Loucy (cell line): ENCODE results near the gene CCDC102B.

Experiments used
- H2AFZ ChIP-seq: fragments of 200-600 bp; sonication (generic); 2 replicates; pipeline ENCODE4 v1.6.0; 2016; ENCODE audit warnings: antibody characterized with exemption, mild to moderate bottlenecking, low read length, moderate library complexity
- H3F3A ChIP-seq: fragments of 200-600 bp; 2 replicates; pipeline ENCODE4 v1.6.0; 2016; ENCODE audit warnings: antibody characterized with exemption, low read depth, mild to moderate bottlenecking
- H3K27me3 ChIP-seq: fragments of 200-600 bp; sonication (generic); 2 replicates; pipeline ENCODE4 v1.6.1; 2014; ENCODE audit warnings: low read length, mild to moderate bottlenecking; ENCODE audit not compliant: insufficient read depth, poor library complexity, severe bottlenecking
- H3K36me3 ChIP-seq: fragments of 200-600 bp; sonication (generic); 2 replicates; pipeline ENCODE4 v1.6.1; 2016; ENCODE audit warnings: low read length; ENCODE audit not compliant: insufficient read depth
- H3K4me1 ChIP-seq: fragments of 200-600 bp; sonication (generic); 2 replicates; pipeline ENCODE4 v1.5.1; 2014; ENCODE audit warnings: low read length, mild to moderate bottlenecking; ENCODE audit not compliant: insufficient read depth, poor library complexity, severe bottlenecking
- H3K4me2 ChIP-seq: fragments of 200-600 bp; sonication (generic); 2 replicates; pipeline ENCODE4 v1.6.0; 2014; ENCODE audit warnings: antibody characterized with exemption, low read length, low read depth, mild to moderate bottlenecking; ENCODE audit not compliant: poor library complexity, severe bottlenecking
- H3K4me3 ChIP-seq: fragments of 200-600 bp; sonication (generic); 2 replicates; pipeline ENCODE4 v1.5.1; 2014; ENCODE audit warnings: low read length, mild to moderate bottlenecking, mixed read lengths; ENCODE audit not compliant: poor library complexity, severe bottlenecking
- H3K79me2 ChIP-seq: fragments of 200-600 bp; sonication (generic); 2 replicates; pipeline ENCODE4 v1.6.1; 2014; ENCODE audit warnings: low read length; ENCODE audit not compliant: insufficient read depth
- H3K9ac ChIP-seq: fragments of 200-600 bp; sonication (generic); 2 replicates; pipeline ENCODE4 v1.6.0; 2014; ENCODE audit warnings: mild to moderate bottlenecking, low read depth, low read length, moderate library complexity; ENCODE audit not compliant: poor library complexity, severe bottlenecking
- H3K9me2 ChIP-seq: fragments of 200-600 bp; sonication (generic); replicated peaks from 2 replicates; pipeline ENCODE4 v1.6.1; 2016; ENCODE audit warnings: low read depth, low read length, mixed read lengths
- H3K9me3 ChIP-seq: fragments of 200-600 bp; sonication (generic); 2 replicates; pipeline ENCODE4 v1.6.1; 2014; ENCODE audit warnings: mild to moderate bottlenecking, antibody characterized with exemption, low read length, low read depth; ENCODE audit not compliant: insufficient read depth
- H4K20me1 ChIP-seq: fragments of 200-600 bp; sonication (generic); 2 replicates; pipeline ENCODE4 v1.6.0; 2014; ENCODE audit warnings: antibody characterized with exemption, low read length, mild to moderate bottlenecking; ENCODE audit not compliant: insufficient read depth, poor library complexity, severe bottlenecking
- EZH2phosphoT487 ChIP-seq: fragments of 200-600 bp; IDR thresholded peaks from 2 replicates; pipeline ENCODE4 v1.6.1; 2018; ENCODE audit warnings: antibody characterized with exemption, mild to moderate bottlenecking, moderate library complexity, borderline replicate concordance
- TF ChIP-seq, protein P1 (sequence below): fragments of 200-600 bp; sonication (generic); conservative IDR thresholded peaks from 2 replicates; pipeline ENCODE4 v1.5.1; 2014; ENCODE audit warnings: mild to moderate bottlenecking, antibody characterized with exemption, low read length

The CCDC102B gene

DNA sequence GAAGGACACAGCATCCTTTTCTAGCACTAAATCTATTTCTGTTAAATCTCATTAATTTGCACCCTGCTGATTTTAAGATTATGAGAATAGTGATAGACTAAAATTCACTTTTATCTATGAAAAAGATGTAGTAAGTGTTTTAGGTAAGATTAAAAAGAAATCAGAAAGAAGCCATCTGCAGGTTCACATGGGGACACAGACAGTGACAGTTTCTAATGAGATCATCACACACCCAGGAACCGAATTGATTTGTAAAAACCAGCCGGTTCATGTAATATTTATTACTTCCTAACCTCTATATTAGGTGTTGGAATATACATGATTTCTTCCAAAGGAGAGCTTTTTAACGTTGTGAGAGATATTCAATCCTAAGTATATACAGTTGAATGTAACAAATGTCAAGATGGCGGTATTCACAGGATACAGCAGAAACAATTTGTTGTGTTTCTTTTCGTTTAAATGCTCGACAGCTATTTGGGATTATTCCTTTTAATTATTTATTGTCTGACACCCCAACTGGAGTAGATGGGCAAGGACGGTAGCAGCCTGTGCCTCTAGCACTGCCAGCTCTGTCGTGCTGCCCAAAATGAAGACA is 223.4 kb downstream of the CCDC102B start:
- Histone ChIP-seq H3F3A (no peaks in the 10 kb centered on the region), H4K20me1 (no peaks in the 10 kb centered on the region), H3K9me3 (no peaks in the 10 kb centered on the region), H3K4me3 (no peak overlapping the region), H3K79me2 (no peaks in the 10 kb centered on the region), H3K36me3 (no peaks in the 10 kb centered on the region), H3K4me2 (no peak overlapping the region), H3K9ac (no peak overlapping the region), H3K4me1 (no peaks in the 10 kb centered on the region), H3K27me3 (no peaks in the 10 kb centered on the region), H3K9me2 (no peaks in the 10 kb centered on the region), H2AFZ (no peak overlapping the region)
- TF ChIP-seq EZH2phosphoT487 = no peak
- TF ChIP-seq, protein P1, sequence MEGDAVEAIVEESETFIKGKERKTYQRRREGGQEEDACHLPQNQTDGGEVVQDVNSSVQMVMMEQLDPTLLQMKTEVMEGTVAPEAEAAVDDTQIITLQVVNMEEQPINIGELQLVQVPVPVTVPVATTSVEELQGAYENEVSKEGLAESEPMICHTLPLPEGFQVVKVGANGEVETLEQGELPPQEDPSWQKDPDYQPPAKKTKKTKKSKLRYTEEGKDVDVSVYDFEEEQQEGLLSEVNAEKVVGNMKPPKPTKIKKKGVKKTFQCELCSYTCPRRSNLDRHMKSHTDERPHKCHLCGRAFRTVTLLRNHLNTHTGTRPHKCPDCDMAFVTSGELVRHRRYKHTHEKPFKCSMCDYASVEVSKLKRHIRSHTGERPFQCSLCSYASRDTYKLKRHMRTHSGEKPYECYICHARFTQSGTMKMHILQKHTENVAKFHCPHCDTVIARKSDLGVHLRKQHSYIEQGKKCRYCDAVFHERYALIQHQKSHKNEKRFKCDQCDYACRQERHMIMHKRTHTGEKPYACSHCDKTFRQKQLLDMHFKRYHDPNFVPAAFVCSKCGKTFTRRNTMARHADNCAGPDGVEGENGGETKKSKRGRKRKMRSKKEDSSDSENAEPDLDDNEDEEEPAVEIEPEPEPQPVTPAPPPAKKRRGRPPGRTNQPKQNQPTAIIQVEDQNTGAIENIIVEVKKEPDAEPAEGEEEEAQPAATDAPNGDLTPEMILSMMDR = no peak

DNA sequence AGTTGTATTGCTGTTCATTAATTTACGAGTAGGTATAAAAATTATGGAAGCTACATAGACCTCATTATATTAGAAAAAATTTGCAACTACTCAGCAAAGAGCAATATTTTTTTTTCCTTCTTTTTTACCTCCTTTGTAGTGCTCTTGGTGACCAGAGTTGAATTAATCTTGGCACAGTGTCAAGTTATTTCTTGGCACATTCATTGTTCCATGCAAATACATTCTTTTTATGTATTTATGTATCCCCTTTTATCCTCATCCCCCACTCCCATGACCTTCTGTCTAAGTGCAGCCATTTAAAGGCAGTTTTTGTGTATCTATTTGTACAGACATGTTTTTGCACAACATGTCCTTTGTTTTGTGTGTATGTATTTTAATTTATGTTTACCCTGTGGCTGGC is 224.5 kb downstream of the CCDC102B start:
- H3F3A ChIP-seq = no peaks in the 10 kb centered on the region
- no peaks in the 10 kb centered on the region for H3K79me2 ChIP-seq
- H4K20me1 ChIP-seq = no peaks in the 10 kb centered on the region
- no peaks in the 10 kb centered on the region for H3K27me3 ChIP-seq
- no peaks in the 10 kb centered on the region for H3K36me3 ChIP-seq
- H3K9me3 ChIP-seq = no peaks in the 10 kb centered on the region
- H3K9me2 ChIP-seq = no peaks in the 10 kb centered on the region
- H3K9ac ChIP-seq = no peak overlapping the region
- no peak overlapping the region for H2AFZ ChIP-seq
- no peak overlapping the region for H3K4me3 ChIP-seq
- no peak for TF ChIP-seq EZH2phosphoT487
- TF ChIP-seq, protein P1 = no peak
- no peaks in the 10 kb centered on the region for H3K4me1 ChIP-seq
- H3K4me2 ChIP-seq = no peak overlapping the region

DNA sequence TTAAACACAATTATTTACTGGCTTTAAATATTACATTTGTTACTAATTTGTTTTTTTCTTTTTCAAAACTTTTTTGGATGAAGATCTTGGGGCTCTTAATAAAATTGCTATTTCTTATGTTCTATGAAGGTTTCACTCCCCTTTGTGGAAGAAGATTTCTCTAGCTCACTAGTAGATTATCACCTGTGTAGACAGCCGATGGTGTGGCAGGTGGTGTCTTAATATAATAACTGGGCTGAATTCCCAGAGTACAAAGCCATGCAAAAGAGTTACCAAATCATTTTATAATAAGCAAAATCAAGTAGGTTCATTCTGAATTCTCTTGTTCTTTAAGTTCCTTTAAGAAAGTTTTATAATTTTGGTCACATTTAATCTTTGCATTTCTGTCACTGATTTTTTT is 233.7 kb downstream of the CCDC102B start:
- Histone ChIP-seq H2AFZ (no peak overlapping the region), H3K36me3 (no peaks in the 10 kb centered on the region), H3K9ac (no peak overlapping the region), H3K27me3 (no peaks in the 10 kb centered on the region), H3K9me2 (no peaks in the 10 kb centered on the region), H4K20me1 (no peaks in the 10 kb centered on the region), H3K9me3 (no peaks in the 10 kb centered on the region), H3K79me2 (no peaks in the 10 kb centered on the region), H3K4me2 (no peak overlapping the region), H3K4me3 (no peak overlapping the region), H3F3A (no peaks in the 10 kb centered on the region), H3K4me1 (no peaks in the 10 kb centered on the region)
- TF ChIP-seq EZH2phosphoT487 = no peak
- TF ChIP-seq, protein P1 = no peak
